LNCAP (cell line): ENCODE measurements around the gene OXCT1.

Experiments
- CTCF ChIP-seq: fragments of 450-650 bp; IDR thresholded peaks from 2 replicates; pipeline ENCODE4 v1.5.1; 2017; ENCODE audit warnings: mild to moderate bottlenecking

Gene OXCT1

GRCh38 chr5:41870627-41871048, 413 bp upstream of the OXCT1 start:
- no peak for TF ChIP-seq CTCF

- no peak for TF ChIP-seq CTCF
These were observed 988 bp downstream of the OXCT1 start for GRCh38 chr5:41869151-41869723.

- TF ChIP-seq CTCF = no peak
These were observed 6.2 kb downstream of the OXCT1 start for GRCh38 chr5:41863871-41864486.

- no peak for TF ChIP-seq CTCF
These were observed 11.3 kb downstream of the OXCT1 start for GRCh38 chr5:41858890-41859289.

- no peak for TF ChIP-seq CTCF
These were observed 12.2 kb downstream of the OXCT1 start for GRCh38 chr5:41857989-41858388.

- TF ChIP-seq CTCF = peak; percentile 77
These were observed 13.4 kb downstream of the OXCT1 start for GRCh38 chr5:41856644-41857491.

GRCh38 chr5:41852293-41852692, 17.9 kb downstream of the OXCT1 start:
- no peak for TF ChIP-seq CTCF
